NCI-H526 (cell line): ENCODE data around the gene CASKIN1.
A peak's percentile ranks its signal among the peaks of the same experiment; 100 is the strongest.
"Not testable (repeated sequence)": the region's sequence is repeated elsewhere in the genome, so short reads cannot be mapped to it uniquely, and the experiment has no call there.

Experiments
- DNase-seq, 2 experiments: peaks; one replicate each; lab custom pipeline; 2025; lab: John Stamatoyannopoulos, UW

CASKIN1 gene

DNA sequence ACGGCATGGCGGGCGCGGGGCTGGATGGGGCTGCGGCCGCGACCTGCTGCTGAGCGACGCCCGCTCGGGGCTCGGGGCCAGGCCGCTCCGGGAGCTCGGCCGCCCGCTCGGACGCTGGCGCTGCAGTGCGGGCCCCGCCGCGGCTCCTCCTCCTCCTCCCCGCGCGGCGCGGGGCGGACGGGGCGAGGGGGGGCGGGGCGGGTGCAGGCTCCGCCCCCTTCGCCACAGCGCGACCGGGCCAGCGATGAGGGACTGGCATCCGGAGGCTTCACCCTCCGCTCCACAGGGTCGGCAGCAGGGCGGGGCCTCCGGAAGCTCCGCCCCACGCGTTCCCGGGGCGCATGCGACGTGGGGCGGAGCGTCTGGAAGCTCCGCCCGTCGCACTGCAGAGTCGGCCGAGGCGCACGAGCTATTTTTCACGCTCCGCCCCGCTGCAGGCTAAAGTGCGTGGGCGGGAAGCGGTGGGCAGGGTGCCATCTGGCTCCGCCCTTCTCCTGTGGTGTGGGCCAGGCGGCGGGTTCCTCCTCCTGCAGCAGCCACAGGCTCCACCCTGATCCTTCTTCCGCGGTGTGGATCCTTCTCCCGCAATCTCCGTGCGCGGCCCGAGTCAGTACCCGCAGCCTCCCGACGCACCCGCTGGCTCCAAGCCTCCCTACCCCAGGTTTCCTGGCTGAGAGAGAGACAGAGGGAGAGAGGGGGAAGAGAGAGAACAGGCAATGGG lies 60.5 kb downstream of the CASKIN1 start, which contains the start of gene PKD1:
Gene PKD1, minus strand, starts transcription at position 129 of the 721 bp plus-strand sequence. CDS start 209 bp downstream, outside the sequence.
- peak; percentile 61 to 82 for DNase-seq

DNA sequence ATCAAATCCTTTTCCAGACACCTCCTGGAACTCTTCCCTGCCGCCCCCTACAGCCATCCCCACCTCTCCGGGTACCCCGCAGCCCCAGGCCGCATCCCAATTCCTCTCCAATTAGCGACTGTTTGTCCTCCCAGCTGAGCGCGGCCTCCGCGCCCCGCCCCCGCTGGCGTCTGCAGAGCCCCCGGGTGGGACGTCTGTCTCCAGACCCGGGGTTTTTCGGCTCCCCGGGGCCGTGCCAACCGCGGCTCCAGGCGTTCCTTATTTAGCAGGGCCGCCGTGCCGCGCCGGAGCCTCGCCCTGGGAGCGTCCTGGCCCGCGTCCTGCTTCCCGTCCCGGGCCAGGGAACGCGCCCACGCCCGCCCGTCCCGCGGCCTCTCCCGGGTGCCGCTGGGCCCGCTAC lies 61.3 kb downstream of the CASKIN1 start:
- not testable (repeated sequence) for DNase-seq

DNA sequence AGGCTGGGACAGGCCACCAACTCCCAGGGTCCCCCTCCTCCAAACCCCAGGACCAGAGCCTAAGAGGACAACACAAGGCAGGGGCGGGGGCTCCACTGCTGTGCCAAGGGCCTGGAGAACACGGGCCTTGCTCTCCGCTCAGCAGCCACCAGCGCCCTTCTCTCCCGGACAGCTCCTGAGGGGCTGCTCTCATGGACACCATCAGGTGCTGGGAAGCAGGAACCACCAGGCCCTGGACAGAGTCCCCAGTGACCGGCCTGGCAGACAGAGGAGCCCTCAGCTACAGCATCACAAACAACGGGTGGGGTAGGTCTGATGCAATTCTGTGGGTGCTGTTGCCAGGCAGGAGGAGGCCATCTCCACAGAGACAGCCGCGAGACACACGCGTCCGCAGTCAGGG lies 62.6 kb downstream of the CASKIN1 start:
- not testable (repeated sequence) for DNase-seq

DNA sequence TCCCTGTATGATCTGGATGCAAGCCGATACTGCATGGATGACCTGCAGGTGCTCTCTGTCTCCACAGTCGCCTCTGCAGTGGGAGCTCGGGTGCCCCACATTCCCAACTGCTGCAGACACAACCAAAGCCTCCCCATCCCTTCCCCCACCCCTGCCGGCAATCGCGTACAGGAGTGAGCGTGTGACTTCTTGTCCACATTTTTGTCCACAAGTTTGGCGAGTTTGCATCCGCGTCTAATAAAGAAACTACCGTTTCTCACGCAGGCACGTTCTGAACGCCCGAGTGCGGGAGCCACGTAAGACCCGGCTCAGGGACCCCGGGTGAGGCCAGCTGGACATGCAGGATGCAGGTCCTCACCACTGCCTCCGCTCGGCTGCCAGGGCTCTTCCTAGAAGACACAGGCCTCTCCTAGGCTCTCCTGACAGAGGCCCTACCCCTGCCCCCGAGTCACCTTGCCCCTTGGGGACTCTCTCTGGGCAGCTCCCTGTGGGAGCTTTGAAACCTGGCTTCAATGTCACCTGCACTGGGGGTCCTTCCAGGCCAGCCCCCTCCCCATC lies 66.4 kb downstream of the CASKIN1 start:
- DNase-seq: not testable (repeated sequence)

DNA sequence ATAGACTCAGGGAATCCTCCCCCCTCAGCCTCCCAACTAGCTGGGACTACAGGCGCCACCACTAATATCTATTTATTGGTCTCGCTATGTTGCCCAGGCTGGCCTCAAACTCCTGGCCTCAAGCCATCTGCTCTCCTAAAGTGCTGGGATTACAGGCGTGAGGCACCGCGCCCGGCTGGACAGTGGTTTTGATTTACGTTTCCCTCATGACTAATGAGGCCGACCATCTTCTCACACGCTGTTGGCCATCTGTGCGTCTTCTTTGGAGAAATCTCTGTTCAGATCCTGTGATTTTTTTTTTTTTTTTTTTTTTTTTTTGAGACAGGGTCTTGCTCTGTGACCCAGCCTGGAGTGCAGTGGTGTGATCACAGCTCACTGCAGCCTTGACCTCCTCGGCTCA lies 67.2 kb downstream of the CASKIN1 start:
- DNase-seq: not testable (repeated sequence)

DNA sequence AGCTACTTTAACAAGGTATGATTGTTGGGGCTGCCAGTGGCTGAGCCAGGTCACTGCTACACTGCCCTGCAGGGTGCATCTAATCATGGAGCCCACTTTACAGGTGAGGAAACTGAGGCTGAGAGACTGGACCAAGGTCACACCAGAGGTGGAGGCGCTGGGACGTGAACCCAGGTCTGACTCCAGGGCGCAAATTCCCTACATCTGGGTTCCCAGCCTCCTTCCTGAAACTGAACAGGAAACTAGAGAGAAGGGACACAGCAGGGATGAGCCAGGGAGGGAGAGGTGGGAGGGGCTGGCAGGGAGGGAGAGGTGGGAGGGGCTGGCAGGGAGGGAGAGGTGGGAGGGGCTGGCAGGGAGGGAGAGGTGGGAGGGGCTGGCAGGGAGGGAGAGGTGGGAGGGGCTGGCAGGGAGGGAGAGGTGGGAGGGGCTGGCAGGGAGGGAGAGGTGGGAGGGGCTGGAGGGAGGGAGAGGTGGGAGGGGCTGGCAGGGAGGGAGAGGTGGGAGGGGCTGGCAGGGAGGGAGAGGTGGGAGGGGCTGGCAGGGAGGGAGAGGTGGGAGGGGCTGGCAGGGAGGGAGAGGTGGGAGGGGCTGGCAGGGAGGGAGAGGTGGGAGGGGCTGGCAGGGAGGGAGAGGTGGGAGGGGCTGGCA lies 68.7 kb downstream of the CASKIN1 start:
- not testable (repeated sequence) for DNase-seq
